Skeletal muscle satellite cell (primary cell): ENCODE measurements around the gene USP54.

Experiments used
- H3K27me3 ChIP-seq: 2 replicates; pipeline ENCODE4 v1.7.0; 2013; ENCODE audit warnings: low read length; ENCODE audit not compliant: control insufficient read depth, insufficient read depth
- H3K36me3 ChIP-seq: 2 replicates; pipeline ENCODE4 v1.7.0; 2013; ENCODE audit warnings: mild to moderate bottlenecking, control low read depth, low read length; ENCODE audit not compliant: insufficient read depth
- H3K4me1 ChIP-seq: 2 replicates; pipeline ENCODE4 v1.7.0; 2013; ENCODE audit warnings: low read length; ENCODE audit not compliant: control insufficient read depth, insufficient read depth
- H3K4me2 ChIP-seq: 2 replicates; pipeline ENCODE4 v1.7.0; 2013; ENCODE audit warnings: mild to moderate bottlenecking, low read length
- H3K4me3 ChIP-seq: 2 replicates; pipeline ENCODE4 v1.7.0; 2013; ENCODE audit warnings: low read length
- H3K9ac ChIP-seq: 2 replicates; pipeline ENCODE4 v1.7.0; 2013; ENCODE audit warnings: mild to moderate bottlenecking, low read depth, low read length, moderate library complexity
- H3K9me3 ChIP-seq: replicated peaks from 2 replicates; pipeline ENCODE4 v1.7.0; 2013; ENCODE audit warnings: mild to moderate bottlenecking, control low read depth, low read length

Gene USP54

GRCh38 chr10:73554721-73555120, 36.4 kb downstream of the USP54 start:
- no peaks in the 10 kb centered on the region for H3K36me3 ChIP-seq
- no peak overlapping the region for H3K4me3 ChIP-seq
- H3K9ac ChIP-seq, result no peak overlapping the region
- no peaks in the 10 kb centered on the region for H3K9me3 ChIP-seq
- H3K27me3 ChIP-seq, result no peaks in the 10 kb centered on the region
- peaks cover 16% of the 10 kb centered on the region for H3K4me1 ChIP-seq
- no peak overlapping the region for H3K4me2 ChIP-seq

GRCh38 chr10:73553761-73554160, 37.4 kb downstream of the USP54 start:
- Histone ChIP-seq H3K27me3 (no peaks in the 10 kb centered on the region), H3K4me1 (peaks cover 16% of the 10 kb centered on the region), H3K9me3 (no peaks in the 10 kb centered on the region), H3K36me3 (no peaks in the 10 kb centered on the region), H3K9ac (no peak overlapping the region), H3K4me2 (peak overlapping the region; percentile 24), H3K4me3 (no peak overlapping the region)

- no peak overlapping the region for H3K4me3 ChIP-seq
- H3K4me2 ChIP-seq, result peak overlapping the region; percentile 24
- H3K9ac ChIP-seq, result no peak overlapping the region
- H3K36me3 ChIP-seq, result no peaks in the 10 kb centered on the region
- H3K27me3 ChIP-seq, result no peaks in the 10 kb centered on the region
- H3K9me3 ChIP-seq, result no peaks in the 10 kb centered on the region
- peaks cover 16% of the 10 kb centered on the region for H3K4me1 ChIP-seq
Measured at GRCh38 chr10:73552819-73553715, 38.1 kb downstream of the USP54 start.

- H3K4me2 ChIP-seq, result no peak overlapping the region
- H3K9me3 ChIP-seq, result no peaks in the 10 kb centered on the region
- no peaks in the 10 kb centered on the region for H3K36me3 ChIP-seq
- no peak overlapping the region for H3K4me3 ChIP-seq
- H3K27me3 ChIP-seq, result no peaks in the 10 kb centered on the region
- H3K4me1 ChIP-seq, result peaks cover 16% of the 10 kb centered on the region
- no peak overlapping the region for H3K9ac ChIP-seq
Measured at GRCh38 chr10:73551515-73551914, 39.6 kb downstream of the USP54 start.

GRCh38 chr10:73545357-73545756, 45.8 kb downstream of the USP54 start:
- Histone ChIP-seq H3K36me3 (no peaks in the 10 kb centered on the region), H3K9ac (no peak overlapping the region), H3K4me2 (no peak overlapping the region), H3K4me3 (no peak overlapping the region), H3K4me1 (no peaks in the 10 kb centered on the region), H3K27me3 (no peaks in the 10 kb centered on the region), H3K9me3 (no peaks in the 10 kb centered on the region)

GRCh38 chr10:73537709-73538108, 53.4 kb downstream of the USP54 start:
- no peak overlapping the region for H3K9ac ChIP-seq

GRCh38 chr10:73537288-73537687, 53.9 kb downstream of the USP54 start:
- Histone ChIP-seq H3K4me3 (no peak overlapping the region), H3K36me3 (no peaks in the 10 kb centered on the region), H3K9ac (no peak overlapping the region), H3K27me3 (no peaks in the 10 kb centered on the region), H3K4me2 (no peak overlapping the region), H3K9me3 (no peaks in the 10 kb centered on the region), H3K4me1 (no peaks in the 10 kb centered on the region)

More at GRCh38 chr10:73537709-73538108, 53.4 kb downstream of the USP54 start:
- H3K27me3 ChIP-seq, result no peaks in the 10 kb centered on the region
- H3K4me2 ChIP-seq, result no peak overlapping the region
- no peaks in the 10 kb centered on the region for H3K9me3 ChIP-seq
- H3K36me3 ChIP-seq, result no peaks in the 10 kb centered on the region
- no peak overlapping the region for H3K4me3 ChIP-seq
- H3K4me1 ChIP-seq, result no peaks in the 10 kb centered on the region

GRCh38 chr10:73534857-73535256, 56.3 kb downstream of the USP54 start:
- H3K9ac ChIP-seq, result no peak overlapping the region
- H3K4me1 ChIP-seq, result no peaks in the 10 kb centered on the region
- H3K4me3 ChIP-seq, result no peak overlapping the region
- no peaks in the 10 kb centered on the region for H3K27me3 ChIP-seq
- no peak overlapping the region for H3K4me2 ChIP-seq
- no peaks in the 10 kb centered on the region for H3K9me3 ChIP-seq
- no peaks in the 10 kb centered on the region for H3K36me3 ChIP-seq

GRCh38 chr10:73529089-73529832, 61.9 kb downstream of the USP54 start:
- Histone ChIP-seq H3K27me3 (no peaks in the 10 kb centered on the region), H3K36me3 (no peaks in the 10 kb centered on the region), H3K4me1 (no peaks in the 10 kb centered on the region), H3K4me2 (no peak overlapping the region), H3K9ac (no peak overlapping the region), H3K9me3 (no peaks in the 10 kb centered on the region), H3K4me3 (no peak overlapping the region)

DNA sequence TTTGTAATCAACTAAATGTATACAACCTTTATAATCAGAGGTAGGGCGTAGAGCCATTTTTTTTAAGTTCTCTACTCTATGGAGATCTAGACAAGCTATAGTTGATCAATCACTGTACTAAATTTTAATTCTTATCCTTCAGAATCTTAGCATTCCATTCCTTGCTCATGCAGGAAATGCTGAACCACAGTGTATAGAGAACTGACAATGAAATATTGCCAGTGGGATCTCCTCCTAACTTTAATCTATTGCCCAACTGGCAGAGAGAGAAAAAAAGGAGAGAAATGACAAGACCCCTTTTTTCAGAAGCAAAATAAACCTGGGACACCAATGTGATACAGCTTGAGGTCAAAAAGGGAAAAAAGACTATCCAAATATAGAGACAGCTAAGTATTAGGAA, 68.9 kb downstream of the USP54 start:
- H3K27me3 ChIP-seq, result no peaks in the 10 kb centered on the region
- H3K4me1 ChIP-seq, result peaks cover 7% of the 10 kb centered on the region
- no peaks in the 10 kb centered on the region for H3K9me3 ChIP-seq
- H3K4me2 ChIP-seq, result no peak overlapping the region
- no peak overlapping the region for H3K4me3 ChIP-seq
- H3K36me3 ChIP-seq, result no peaks in the 10 kb centered on the region
- H3K9ac ChIP-seq, result no peak overlapping the region

- no peaks in the 10 kb centered on the region for H3K27me3 ChIP-seq
- no peak overlapping the region for H3K4me3 ChIP-seq
- no peaks in the 10 kb centered on the region for H3K9me3 ChIP-seq
- peaks cover 4% of the 10 kb centered on the region for H3K36me3 ChIP-seq
- H3K4me1 ChIP-seq, result peaks cover 8% of the 10 kb centered on the region
- H3K9ac ChIP-seq, result no peak overlapping the region
- no peak overlapping the region for H3K4me2 ChIP-seq
Measured at GRCh38 chr10:73519336-73519735, 71.8 kb downstream of the USP54 start.
